Omental fat pad (tissue), 4 donors: ENCODE data around the gene GABARAP. TPM values are rescaled to one million over a fixed set of nuclear protein-coding genes. Genes with fewer than 3 reads are reported as not detected.
A peak's percentile ranks its signal among the peaks of the same experiment; 100 is the strongest.

ENCODE experiments used
- ATAC-seq: fragments of 150-250 bp; one replicate; pipeline ENCODE4 v1.9.1; 2016; ENCODE audit warnings: mild to moderate bottlenecking, moderate library complexity; ENCODE audit not compliant: low FRiP score
- DNase-seq: peaks from one replicate; pipeline ENCODE4 v3.0.0-alpha.2; 2019; ENCODE audit warnings: low spot score
- CTCF ChIP-seq, 3 donors: fragments of 450-650 bp; IDR thresholded peaks; one replicate each; pipeline ENCODE4 v1.5.1; 2016 to 2017; ENCODE audit warnings: antibody characterized with exemption in 3 of 3, mild to moderate bottlenecking in 3 of 3, moderate library complexity in 2 of 3
- total RNA-seq, 4 donors: library from RNA; depleted of rRNA; stranded (reverse); fragments of >200 nt; gene quantifications; one replicate each; pipeline ENCODE4 v1.1.0, GENCODE V29; 2016

The GABARAP gene
- total RNA-seq, 4 donors from 2014 or later = 316 to 526 (median 376) TPM

GRCh38 chr17:7266784-7267183 lies 24.5 kb upstream of the GABARAP start:
- TF ChIP-seq CTCF (IDR thresholded peaks at IDR 0.05) = no peak
- no peak for ATAC-seq
- no peak for DNase-seq

- DNase-seq (no peak), ATAC-seq (no peak)
- no peak for TF ChIP-seq CTCF (IDR thresholded peaks at IDR 0.05)
Observed at GRCh38 chr17:7263801-7264078, 21.5 kb upstream of the GABARAP start.

GRCh38 chr17:7262935-7263800 lies 20.9 kb upstream of the GABARAP start:
- no peak for DNase-seq
- ATAC-seq = peak; percentile 17
- TF ChIP-seq CTCF (IDR thresholded peaks at IDR 0.05) = no peak

GRCh38 chr17:7262192-7262934 lies 20.1 kb upstream of the GABARAP start, which contains the start of gene CLDN7:
CLDN7 (minus strand) TSS chr17:7262478; CDS start chr17:7262043, 435 bp downstream.
- TF ChIP-seq CTCF (IDR thresholded peaks at IDR 0.05) = no peak
- no peak for DNase-seq

GRCh38 chr17:7261379-7262191 lies 19.3 kb upstream of the GABARAP start:
- ATAC-seq (peak; percentile 14), DNase-seq (no peak)

More at GRCh38 chr17:7262192-7262934, 20.1 kb upstream of the GABARAP start, which contains the start of gene CLDN7:
- no peak for ATAC-seq

More at GRCh38 chr17:7261379-7262191, 19.3 kb upstream of the GABARAP start:
- TF ChIP-seq CTCF (IDR thresholded peaks at IDR 0.05) = no peak
